Panc1 (cell line): ENCODE measurements around the gene TLCD3B.

Experiments used
- POLR2AphosphoS5 ChIP-seq: IDR thresholded peaks from 2 replicates; pipeline ENCODE4 v1.6.1; 2012; ENCODE audit warnings: mild to moderate bottlenecking, low read depth, low read length, moderate library complexity
- SIN3A ChIP-seq: IDR thresholded peaks from 2 replicates; pipeline ENCODE4 v1.6.1; 2012; ENCODE audit warnings: low read depth, mild to moderate bottlenecking, low read length, moderate library complexity, borderline replicate concordance; ENCODE audit not compliant: insufficient read depth
- TF ChIP-seq, protein P1 (sequence below): fragments of 450-650 bp; IDR thresholded peaks from 2 replicates; pipeline ENCODE4 v1.5.1; 2017; ENCODE audit warnings: mild to moderate bottlenecking

DNA sequence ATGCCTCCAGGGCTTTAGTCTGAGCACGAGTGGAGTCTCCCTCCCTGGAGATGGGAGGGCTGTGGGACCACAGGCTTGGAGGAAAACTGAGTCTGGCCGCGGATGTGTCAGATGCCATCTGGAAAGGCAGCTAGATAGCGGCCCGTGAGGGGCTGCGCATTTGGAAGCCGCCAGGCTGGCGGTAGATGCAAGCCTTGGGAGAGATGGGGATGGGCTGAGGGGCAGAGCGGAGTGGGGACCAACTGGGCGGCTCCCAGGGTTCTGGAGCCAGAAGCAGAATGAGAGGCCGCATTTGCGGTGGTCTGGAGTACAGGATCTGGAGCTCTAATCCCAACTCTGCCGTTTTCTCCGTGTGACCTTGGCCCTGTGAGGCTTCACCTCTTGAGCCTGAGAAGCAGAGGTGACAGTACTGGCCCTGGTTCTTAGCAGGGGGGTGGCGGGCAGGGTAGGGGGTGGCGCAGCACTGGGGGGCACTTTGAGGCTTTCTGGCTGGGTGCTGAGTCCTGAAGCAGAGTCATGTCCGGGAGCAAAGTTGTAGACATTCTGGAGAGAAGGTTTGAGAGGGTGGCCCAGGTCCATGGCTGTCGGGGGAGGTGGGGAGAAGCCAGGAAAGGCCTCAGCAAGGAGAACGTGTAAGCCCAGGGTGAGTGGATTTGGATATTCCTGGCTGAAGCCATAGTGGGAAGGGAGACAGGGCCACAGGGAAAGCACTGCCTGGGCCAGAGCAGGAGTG lies 28.3 kb downstream of the TLCD3B start:
- TF ChIP-seq SIN3A, result no peak
- TF ChIP-seq, protein P1, sequence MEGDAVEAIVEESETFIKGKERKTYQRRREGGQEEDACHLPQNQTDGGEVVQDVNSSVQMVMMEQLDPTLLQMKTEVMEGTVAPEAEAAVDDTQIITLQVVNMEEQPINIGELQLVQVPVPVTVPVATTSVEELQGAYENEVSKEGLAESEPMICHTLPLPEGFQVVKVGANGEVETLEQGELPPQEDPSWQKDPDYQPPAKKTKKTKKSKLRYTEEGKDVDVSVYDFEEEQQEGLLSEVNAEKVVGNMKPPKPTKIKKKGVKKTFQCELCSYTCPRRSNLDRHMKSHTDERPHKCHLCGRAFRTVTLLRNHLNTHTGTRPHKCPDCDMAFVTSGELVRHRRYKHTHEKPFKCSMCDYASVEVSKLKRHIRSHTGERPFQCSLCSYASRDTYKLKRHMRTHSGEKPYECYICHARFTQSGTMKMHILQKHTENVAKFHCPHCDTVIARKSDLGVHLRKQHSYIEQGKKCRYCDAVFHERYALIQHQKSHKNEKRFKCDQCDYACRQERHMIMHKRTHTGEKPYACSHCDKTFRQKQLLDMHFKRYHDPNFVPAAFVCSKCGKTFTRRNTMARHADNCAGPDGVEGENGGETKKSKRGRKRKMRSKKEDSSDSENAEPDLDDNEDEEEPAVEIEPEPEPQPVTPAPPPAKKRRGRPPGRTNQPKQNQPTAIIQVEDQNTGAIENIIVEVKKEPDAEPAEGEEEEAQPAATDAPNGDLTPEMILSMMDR, result no peak
- TF ChIP-seq POLR2AphosphoS5, result no peak
